Fibroblast of villous mesenchyme (primary cell): ENCODE data around the gene VWA3B. TPM values are rescaled to one million over a fixed set of nuclear protein-coding genes. Genes with fewer than 3 reads are reported as not detected.

Experiments used
- DNase-seq: peaks from one replicate; pipeline ENCODE4 v3.0.0-alpha.2; 2010; ENCODE audit warnings: low read depth
- H3K4me3 ChIP-seq: 2 replicates; pipeline ENCODE4 v1.5.1; 2011; ENCODE audit warnings: low read depth, mild to moderate bottlenecking, low read length
- total RNA-seq: library from RNA; depleted of rRNA; stranded (reverse); fragments of >200 nt; gene quantifications from 2 replicates; pipeline ENCODE4 v1.2.3, GENCODE V29; 2012
- TF ChIP-seq, protein P1 (sequence below): IDR thresholded peaks from 2 replicates; pipeline ENCODE4 v1.5.1; 2012; ENCODE audit warnings: low read depth, mild to moderate bottlenecking, low read length; ENCODE audit not compliant: insufficient read depth

The VWA3B gene
- total RNA-seq, 1 donor: not detected

DNA sequence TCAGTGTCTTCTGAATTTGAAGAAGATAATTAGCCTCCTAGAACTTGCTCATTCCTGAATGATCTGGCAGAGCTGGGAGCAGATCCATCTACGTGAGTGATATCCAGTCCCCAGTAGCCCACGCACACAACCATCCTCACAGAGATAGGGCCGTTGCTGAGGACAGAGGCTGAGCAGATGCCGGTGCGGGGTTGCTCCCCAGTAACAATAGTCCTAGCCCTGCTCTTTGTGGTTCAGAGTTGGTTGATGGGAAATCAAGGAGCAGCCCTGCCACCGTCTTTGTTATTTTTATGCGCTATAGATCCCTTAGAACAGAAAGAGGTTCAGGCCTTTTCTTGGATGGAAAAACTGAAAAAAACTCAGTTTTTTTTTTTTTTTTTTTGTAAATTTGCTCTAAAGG, 69.3 kb downstream of the VWA3B start:
- DNase-seq: no peak
- H3K4me3 ChIP-seq: no peak overlapping the region
- TF ChIP-seq, protein P1, sequence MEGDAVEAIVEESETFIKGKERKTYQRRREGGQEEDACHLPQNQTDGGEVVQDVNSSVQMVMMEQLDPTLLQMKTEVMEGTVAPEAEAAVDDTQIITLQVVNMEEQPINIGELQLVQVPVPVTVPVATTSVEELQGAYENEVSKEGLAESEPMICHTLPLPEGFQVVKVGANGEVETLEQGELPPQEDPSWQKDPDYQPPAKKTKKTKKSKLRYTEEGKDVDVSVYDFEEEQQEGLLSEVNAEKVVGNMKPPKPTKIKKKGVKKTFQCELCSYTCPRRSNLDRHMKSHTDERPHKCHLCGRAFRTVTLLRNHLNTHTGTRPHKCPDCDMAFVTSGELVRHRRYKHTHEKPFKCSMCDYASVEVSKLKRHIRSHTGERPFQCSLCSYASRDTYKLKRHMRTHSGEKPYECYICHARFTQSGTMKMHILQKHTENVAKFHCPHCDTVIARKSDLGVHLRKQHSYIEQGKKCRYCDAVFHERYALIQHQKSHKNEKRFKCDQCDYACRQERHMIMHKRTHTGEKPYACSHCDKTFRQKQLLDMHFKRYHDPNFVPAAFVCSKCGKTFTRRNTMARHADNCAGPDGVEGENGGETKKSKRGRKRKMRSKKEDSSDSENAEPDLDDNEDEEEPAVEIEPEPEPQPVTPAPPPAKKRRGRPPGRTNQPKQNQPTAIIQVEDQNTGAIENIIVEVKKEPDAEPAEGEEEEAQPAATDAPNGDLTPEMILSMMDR: no peak

- TF ChIP-seq, protein P1: no peak
- DNase-seq: no peak
- no peak overlapping the region for H3K4me3 ChIP-seq
Measured at GRCh38 chr2:98157557-98157956, 70.6 kb downstream of the VWA3B start.

DNA sequence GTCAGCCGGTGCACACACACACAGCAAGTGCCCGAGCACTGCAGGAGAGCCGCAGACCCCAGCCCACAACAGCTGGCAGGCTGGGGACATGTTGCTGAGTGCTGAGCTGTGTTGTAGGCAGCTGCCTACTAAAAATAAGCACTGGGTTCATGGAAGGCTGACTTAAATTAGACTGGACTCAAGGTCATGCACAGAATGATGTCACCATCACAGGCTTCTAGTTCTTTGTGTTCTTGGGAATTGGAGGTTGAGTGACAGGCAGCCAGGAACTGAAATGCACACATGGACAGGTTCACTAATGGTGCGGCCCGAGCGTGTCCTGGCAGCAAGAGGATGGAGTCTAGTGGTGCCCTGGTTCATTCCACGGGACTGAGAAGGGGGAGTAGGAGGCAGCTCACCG, 71.3 kb downstream of the VWA3B start:
- no peak for DNase-seq
- H3K4me3 ChIP-seq: no peak overlapping the region
- TF ChIP-seq, protein P1: no peak

DNA sequence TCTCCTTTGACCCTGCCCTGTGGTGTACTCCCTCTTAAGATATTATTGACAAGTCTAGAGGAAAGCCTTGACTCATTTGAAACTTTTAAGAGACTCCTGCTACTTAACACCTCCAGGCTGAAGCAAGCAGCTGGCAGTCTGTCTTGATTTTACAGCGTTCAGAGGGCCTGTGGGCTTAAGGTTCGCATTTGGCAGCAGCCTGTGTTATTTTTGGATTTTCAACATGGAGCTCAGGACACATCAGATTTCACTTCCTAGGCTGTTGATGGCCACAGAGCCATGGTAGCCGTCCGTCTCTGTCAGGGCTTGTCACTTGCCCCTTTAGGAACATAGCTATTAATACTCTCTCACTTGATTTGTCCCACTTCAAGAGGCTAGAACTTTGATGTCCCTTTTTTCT, 73.6 kb downstream of the VWA3B start:
- TF ChIP-seq, protein P1: no peak
- no peak for DNase-seq

DNA sequence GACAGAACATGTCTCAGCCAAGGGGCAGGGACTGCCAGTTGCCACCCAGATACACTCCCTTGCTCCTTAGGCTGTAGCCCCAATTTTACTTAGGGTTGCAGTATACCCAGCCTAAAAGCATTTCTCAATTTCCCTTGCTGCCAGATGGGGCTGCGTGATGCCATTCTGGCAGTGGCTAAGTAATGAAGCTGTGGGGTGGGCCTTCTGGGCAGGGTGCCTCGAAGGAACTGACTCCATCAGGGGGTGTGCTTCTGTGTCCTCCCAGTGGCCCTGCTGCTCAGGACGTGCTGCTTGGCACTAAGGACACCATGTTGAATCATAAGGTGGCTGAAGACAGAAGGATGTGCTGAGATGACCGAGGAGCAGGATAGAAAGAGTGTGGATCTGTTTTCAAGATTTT, 74.2 kb downstream of the VWA3B start:
- TF ChIP-seq, protein P1: no peak
- H3K4me3 ChIP-seq: no peak overlapping the region
- DNase-seq: no peak

More for the DNA sequence above, 73.6 kb downstream of the VWA3B start:
- H3K4me3 ChIP-seq: no peak overlapping the region

- TF ChIP-seq, protein P1: no peak
- no peak overlapping the region for H3K4me3 ChIP-seq
- DNase-seq: no peak
Measured at GRCh38 chr2:98164256-98164655, 77.3 kb downstream of the VWA3B start.

DNA sequence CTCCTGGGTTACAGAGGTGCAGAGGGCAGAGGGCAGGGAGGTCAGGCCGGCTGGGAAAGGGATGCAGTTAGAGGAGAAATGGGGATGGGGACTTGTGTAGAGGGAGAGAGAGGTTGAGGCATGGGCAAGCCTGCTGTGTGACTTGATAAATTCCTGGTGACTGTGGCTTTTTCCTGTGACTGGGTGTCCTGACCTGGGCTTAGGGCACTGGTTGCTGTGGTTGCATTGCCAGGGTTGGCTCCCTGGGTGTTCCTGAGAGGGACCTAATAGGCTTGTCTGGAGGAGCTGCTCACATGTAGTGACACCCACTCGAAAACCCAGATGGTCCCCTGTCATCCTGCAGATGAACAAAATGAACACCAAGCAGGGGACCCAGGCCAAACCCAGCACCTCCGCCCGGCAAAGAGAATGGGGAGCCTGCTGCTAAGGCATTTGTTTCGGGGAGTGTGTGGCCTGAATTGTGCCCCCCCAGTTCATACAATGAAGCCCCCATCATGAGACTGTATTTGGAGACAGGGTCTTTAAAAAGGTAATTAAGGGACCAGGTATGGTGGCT, 78.6 kb downstream of the VWA3B start:
- TF ChIP-seq, protein P1: no peak
- DNase-seq: no peak
- H3K4me3 ChIP-seq: no peak overlapping the region
